Osteoblast (primary cell): ENCODE measurements around the gene GKN2. TPM values are rescaled to one million over a fixed set of nuclear protein-coding genes. Genes with fewer than 3 reads are reported as not detected.
"Not testable (repeated sequence)": the region's sequence is repeated elsewhere in the genome, so short reads cannot be mapped to it uniquely, and the experiment has no call there.

Experiments
- DNase-seq: peaks from one replicate; pipeline ENCODE4 v3.0.0; 2011; ENCODE audit warnings: low spot score, mixed read lengths; ENCODE audit not compliant: insufficient read length; ENCODE audit errors: missing footprints
- H2AFZ ChIP-seq: 2 replicates; pipeline ENCODE4 v1.6.0; 2011; ENCODE audit warnings: mild to moderate bottlenecking, low read length
- H3K27ac ChIP-seq: 2 replicates; pipeline ENCODE4 v1.5.1; 2011; ENCODE audit warnings: mild to moderate bottlenecking, low read depth, low read length, moderate library complexity
- H3K27me3 ChIP-seq: 2 replicates; pipeline ENCODE4 v1.6.0; 2012; ENCODE audit warnings: mild to moderate bottlenecking, control low read depth, inconsistent platforms, low read length, moderate library complexity; ENCODE audit not compliant: insufficient read depth
- H3K36me3 ChIP-seq: 2 replicates; pipeline ENCODE4 v1.5.1; 2011; ENCODE audit warnings: mild to moderate bottlenecking, low read length, control low read depth, moderate library complexity; ENCODE audit not compliant: insufficient read depth
- H3K4me1 ChIP-seq: 2 replicates; pipeline ENCODE4 v1.5.1; 2011; ENCODE audit warnings: mild to moderate bottlenecking, low read length, control low read depth, moderate library complexity; ENCODE audit not compliant: insufficient read depth
- H3K4me2 ChIP-seq: 2 replicates; pipeline ENCODE4 v1.6.0; 2011; ENCODE audit warnings: mild to moderate bottlenecking, low read length; ENCODE audit not compliant: insufficient read depth
- H3K4me3 ChIP-seq: fragments of 200-600 bp; sonication (generic); 3 replicates; pipeline ENCODE4 v1.5.1; 2012; ENCODE audit warnings: mild to moderate bottlenecking, low read length, inconsistent platforms; ENCODE audit not compliant: insufficient read depth
- H3K79me2 ChIP-seq: 2 replicates; pipeline ENCODE4 v1.6.0; 2012; ENCODE audit warnings: mild to moderate bottlenecking, low read length, control low read depth, inconsistent platforms; ENCODE audit not compliant: insufficient read depth
- H3K9me3 ChIP-seq: 2 replicates; pipeline ENCODE4 v1.5.1; 2011; ENCODE audit warnings: low read depth, low read length, control low read depth
- H4K20me1 ChIP-seq: 2 replicates; pipeline ENCODE4 v1.6.0; 2012; ENCODE audit warnings: mild to moderate bottlenecking, low read length, control low read depth; ENCODE audit not compliant: insufficient read depth
- CTCF ChIP-seq: IDR thresholded peaks from 2 replicates; pipeline ENCODE4 v1.5.1; 2011; ENCODE audit warnings: mild to moderate bottlenecking, low read depth, low read length, moderate library complexity; ENCODE audit errors: extremely low read depth
- total RNA-seq: library from RNA; depleted of rRNA; stranded (reverse); fragments of >200 nt; gene quantifications from 2 replicates; pipeline ENCODE4 v1.2.3, GENCODE V29; 2012

The GKN2 gene
- total RNA-seq, 1 donor: not detected

- Histone ChIP-seq H3K4me3 (no peak overlapping the region), H3K36me3 (no peaks in the 10 kb centered on the region), H4K20me1 (no peaks in the 10 kb centered on the region), H3K4me2 (no peak overlapping the region), H3K79me2 (no peaks in the 10 kb centered on the region), H3K27ac (no peak overlapping the region), H3K9me3 (no peaks in the 10 kb centered on the region), H3K4me1 (no peaks in the 10 kb centered on the region), H3K27me3 (no peaks in the 10 kb centered on the region), H2AFZ (no peak overlapping the region)
- DNase-seq: no peak
- TF ChIP-seq CTCF: no peak
Measured at GRCh38 chr2:68964282-68964681, 11.6 kb upstream of the GKN2 start.

GRCh38 chr2:68961380-68961779, 8.7 kb upstream of the GKN2 start:
- H4K20me1 ChIP-seq: no peaks in the 10 kb centered on the region
- no peak overlapping the region for H2AFZ ChIP-seq
- H3K36me3 ChIP-seq: no peaks in the 10 kb centered on the region
- H3K27me3 ChIP-seq: no peaks in the 10 kb centered on the region
- no peak overlapping the region for H3K4me3 ChIP-seq
- TF ChIP-seq CTCF: no peak
- H3K4me2 ChIP-seq: no peak overlapping the region
- no peak for DNase-seq
- H3K4me1 ChIP-seq: no peaks in the 10 kb centered on the region
- H3K9me3 ChIP-seq: no peaks in the 10 kb centered on the region
- no peaks in the 10 kb centered on the region for H3K79me2 ChIP-seq
- no peak overlapping the region for H3K27ac ChIP-seq

- H3K4me2 ChIP-seq: no peak overlapping the region
- H3K27me3 ChIP-seq: no peaks in the 10 kb centered on the region
- no peaks in the 10 kb centered on the region for H4K20me1 ChIP-seq
- H2AFZ ChIP-seq: peak overlapping the region; percentile 56
- TF ChIP-seq CTCF: no peak
- no peaks in the 10 kb centered on the region for H3K36me3 ChIP-seq
- no peaks in the 10 kb centered on the region for H3K4me1 ChIP-seq
- H3K4me3 ChIP-seq: no peak overlapping the region
- H3K79me2 ChIP-seq: no peaks in the 10 kb centered on the region
- no peak for DNase-seq
- H3K27ac ChIP-seq: no peak overlapping the region
- no peaks in the 10 kb centered on the region for H3K9me3 ChIP-seq
Measured at GRCh38 chr2:68959001-68959400, 6.3 kb upstream of the GKN2 start.

GRCh38 chr2:68955432-68955831, 2.7 kb upstream of the GKN2 start:
- not testable (repeated sequence) for H2AFZ ChIP-seq, DNase-seq, H3K27ac ChIP-seq, H3K79me2 ChIP-seq, H3K27me3 ChIP-seq, H3K4me3 ChIP-seq, H3K4me1 ChIP-seq, H3K9me3 ChIP-seq, H3K36me3 ChIP-seq, H3K4me2 ChIP-seq, H4K20me1 ChIP-seq

- H4K20me1 ChIP-seq: no peaks in the 10 kb centered on the region
- no peaks in the 10 kb centered on the region for H3K4me1 ChIP-seq
- no peaks in the 10 kb centered on the region for H3K79me2 ChIP-seq
- no peak overlapping the region for H3K27ac ChIP-seq
- H3K4me3 ChIP-seq: no peak overlapping the region
- H3K4me2 ChIP-seq: no peak overlapping the region
- no peak for DNase-seq
- no peaks in the 10 kb centered on the region for H3K36me3 ChIP-seq
- H3K9me3 ChIP-seq: no peaks in the 10 kb centered on the region
- no peak for TF ChIP-seq CTCF
- H3K27me3 ChIP-seq: no peaks in the 10 kb centered on the region
- H2AFZ ChIP-seq: peak overlapping the region; percentile 56
Measured at GRCh38 chr2:68951899-68952298, 794 bp downstream of the GKN2 start.
